H1 (cell line): ENCODE results near the gene HTR3A.

Source experiments
- CHD2 ChIP-seq: IDR thresholded peaks from 2 replicates; pipeline ENCODE4 v1.6.1; 2012; ENCODE audit warnings: low read length, improper control_type of control experiment
- CTCF ChIP-seq, 3 experiments: IDR thresholded peaks; 1 replicate in 2 of 3; 2 replicates in 1 of 3; pipeline versions ENCODE4 v1.5.1 to v1.6.1; 2011; ENCODE audit warnings: low read length in 3 of 3, mild to moderate bottlenecking in 3 of 3, inconsistent platforms in 2 of 3, low read depth in 1 of 3, moderate library complexity in 1 of 3; ENCODE audit not compliant: insufficient read depth in 1 of 3; ENCODE audit errors: control extremely low read depth in 1 of 3
- POLR2A ChIP-seq, 2 experiments: IDR thresholded peaks; 1 replicate in 1 of 2; 2 replicates in 1 of 2; pipeline ENCODE4 v1.6.1; 2011; ENCODE audit warnings: low read depth in 2 of 2, low read length in 2 of 2, mild to moderate bottlenecking in 2 of 2; ENCODE audit errors: control extremely low read depth in 1 of 2
- POLR2AphosphoS5 ChIP-seq: IDR thresholded peaks from 2 replicates; pipeline ENCODE4 v1.6.1; 2011; ENCODE audit warnings: low read depth, low read length
- RAD21 ChIP-seq, 2 experiments: IDR thresholded peaks in 1 of 2; conservative IDR thresholded peaks in 1 of 2; 2 replicates each; pipeline ENCODE4 v1.6.1; 2011; ENCODE audit warnings: low read depth in 2 of 2, low read length in 2 of 2, improper control_type of control experiment in 1 of 2, inconsistent platforms in 1 of 2, mild to moderate bottlenecking in 1 of 2, moderate library complexity in 1 of 2
- TAF1 ChIP-seq: IDR thresholded peaks from 2 replicates; pipeline ENCODE4 v1.6.1; 2011; ENCODE audit warnings: mild to moderate bottlenecking, low read depth, low read length

GRCh38 chr11:113985906-113986305 lies 11.0 kb downstream of the HTR3A start:
- TF ChIP-seq CTCF (IDR thresholded peaks at IDR 0.05; ENCODE audit: control extremely low read depth in 1 of 3, insufficient read depth in 1 of 3, low read depth in 1 of 3, low read length in 3 of 3) = no peak
- no peak for TF ChIP-seq CHD2
- TF ChIP-seq POLR2A (IDR thresholded peaks at IDR 0.05; ENCODE audit: control extremely low read depth in 1 of 2, low read depth in 2 of 2, low read length in 2 of 2) = no peak
- no peak for TF ChIP-seq TAF1
- no peak for TF ChIP-seq RAD21 (IDR thresholded peaks at IDR 0.05 in 1 of 2, conservative IDR thresholded peaks at IDR 0.05 in 1 of 2; ENCODE audit: low read depth in 2 of 2, low read length in 2 of 2)
- no peak for TF ChIP-seq POLR2AphosphoS5
